Sigmoid colon (tissue), 7 donors: Measurements from ENCODE around the gene USP32. TPM values are rescaled to one million over a fixed set of nuclear protein-coding genes. Genes with fewer than 3 reads are reported as not detected.
"Not testable (repeated sequence)": the region's sequence is repeated elsewhere in the genome, so short reads cannot be mapped to it uniquely, and the experiment has no call there.

ENCODE experiments used
- DNase-seq: peaks from one replicate; pipeline ENCODE4 v3.0.0-alpha.2; 2019
- H3K27ac ChIP-seq, 4 donors: fragments of 200-600 bp; sonication (generic); one replicate each; pipeline ENCODE4 v1.5.1; 2016 to 2019; ENCODE audit warnings: mild to moderate bottlenecking in 1 of 4
- H3K27me3 ChIP-seq, 3 donors: fragments of 200-600 bp; sonication (generic); one replicate each; pipeline ENCODE4 v1.5.1; 2019; ENCODE audit warnings: mild to moderate bottlenecking in 1 of 3
- H3K36me3 ChIP-seq, 4 donors: fragments of 200-600 bp; sonication (generic); one replicate each; pipeline ENCODE4 v1.5.1; 2016 to 2019
- H3K4me1 ChIP-seq, 4 donors: fragments of 200-600 bp; sonication (generic); one replicate each; pipeline ENCODE4 v1.5.1; 2017 to 2019
- H3K4me3 ChIP-seq, 4 donors: fragments of 200-600 bp; sonication (generic); one replicate each; pipeline ENCODE4 v1.5.1; 2017 to 2019; ENCODE audit warnings: mild to moderate bottlenecking in 2 of 4, moderate library complexity in 1 of 4
- H3K9me3 ChIP-seq, 4 donors: fragments of 200-600 bp in 3 of 4; sonication (generic) in 3 of 4; one replicate each; pipeline versions ENCODE4 v1.5.1 to v1.6.1; 2013 to 2019
- CTCF ChIP-seq, 4 experiments: fragments of 450-650 bp in 3 of 4; fragments of 200-600 bp in 1 of 4; IDR thresholded peaks; one replicate each; pipeline ENCODE4 v1.5.1; 2016 to 2019; ENCODE audit warnings: antibody characterized with exemption in 4 of 4, mild to moderate bottlenecking in 3 of 4, moderate library complexity in 2 of 4
- EP300 ChIP-seq, 4 donors: sonication (generic); formaldehyde crosslinking; IDR thresholded peaks; one replicate each; pipeline ENCODE4 v1.6.1; 2017; ENCODE audit warnings: antibody characterized with exemption in 4 of 4
- POLR2A ChIP-seq, 2 donors: fragments of 450-650 bp; IDR thresholded peaks; one replicate each; pipeline ENCODE4 v1.6.1; 2016; ENCODE audit warnings: antibody characterized with exemption in 2 of 2, mild to moderate bottlenecking in 2 of 2, moderate library complexity in 2 of 2
- POLR2AphosphoS5 ChIP-seq, 4 donors: sonication (generic); formaldehyde crosslinking; IDR thresholded peaks; one replicate each; pipeline ENCODE4 v1.6.1; 2017; ENCODE audit warnings: antibody characterized with exemption in 4 of 4
- WGBS, 2 donors: extraction: QIAGEN DNeasy Blood & Tissue Kit; methylation state at CpG; one replicate each; pipeline ENCODE4 v1.1.7; 2013; 5-methylcytosine and 5-hydroxymethylcytosine counted together
- intact Hi-C: fragments of 100-400 bp; cut with DNase I; formaldehyde crosslinking; loops from one replicate; pipeline ENCODE4 v1.15.1; 2023
- polyA plus RNA-seq, 3 donors: library from polyadenylated mRNA; stranded (reverse); fragments of 200-250 nt; gene quantifications; one replicate each; pipeline ENCODE4 v1.2.3, GENCODE V29; 2013
- total RNA-seq, 4 donors: library from RNA; depleted of rRNA; stranded (reverse); fragments of >200 nt; gene quantifications; one replicate each; pipeline ENCODE4 v1.1.0, GENCODE V29; 2016
- donor health status: healthy with polysubstance abuse.
- donor health status: Bipolar disorder and iron deficiency.
- donor health status: healthy.

Gene USP32
- total and polyA plus RNA-seq, 7 donors, result 10.6 to 50.9 (median 39.6) TPM

GRCh38 chr17:60423865-60424264, 31.9 kb upstream of the USP32 start:
- DNase-seq, result no peak
- Histone ChIP-seq H3K4me1 (peaks cover 0 to 15% (median 8%) of the 10 kb centered on the region in 4 donors), H3K27ac (no peak overlapping the region), H3K27me3 (no peaks in the 10 kb centered on the region), H3K9me3 (no peaks in the 10 kb centered on the region), H3K4me3 (no peak overlapping the region), H3K36me3 (no peaks in the 10 kb centered on the region)
- TF ChIP-seq CTCF (IDR thresholded peaks at IDR 0.05) (no peak), POLR2AphosphoS5 (IDR thresholded peaks at IDR 0.05) (no peak), EP300 (IDR thresholded peaks at IDR 0.05) (no peak), POLR2A (IDR thresholded peaks at IDR 0.05) (no peak)
- intact Hi-C loops, result no loop called here
- 76 to 84% methylated on average over 3 of the region's 3 CpGs for WGBS, 2 donors

- H3K4me3 ChIP-seq, result peak within 1 kb of the TSS; percentile 38 to 55 (median 47)
Observed at GRCh38 chr17:60422162-60422665, 30.3 kb upstream of the USP32 start, which contains the start of gene CHCT1. Gene CHCT1, plus strand, starts transcription at chr17:60422489. Its CDS starts 104 bp downstream, at chr17:60422593.

GRCh38 chr17:60421273-60422161, 29.6 kb upstream of the USP32 start:
- WGBS, 2 donors, result 2 to 3% methylated on average over 66 of the region's 66 CpGs
- peak; percentile 81 for DNase-seq
- H3K36me3 ChIP-seq, result no peaks in the 10 kb centered on the region
- no peaks in the 10 kb centered on the region for H3K9me3 ChIP-seq
- intact Hi-C loops, result no loop called here
- TF ChIP-seq CTCF (IDR thresholded peaks at IDR 0.05), result peak; percentile 82 to 98 (median 90)
- no peak for TF ChIP-seq EP300 (IDR thresholded peaks at IDR 0.05)
- TF ChIP-seq POLR2AphosphoS5 (IDR thresholded peaks at IDR 0.05), result no peak
- no peak for TF ChIP-seq POLR2A (IDR thresholded peaks at IDR 0.05)
- H3K4me3 ChIP-seq, result peak overlapping the region; percentile 38 to 55 (median 47)
- no peaks in the 10 kb centered on the region for H3K27me3 ChIP-seq
- H3K4me1 ChIP-seq, result peaks cover 0 to 15% (median 8%) of the 10 kb centered on the region in 4 donors
- peak overlapping the region in 2 of 4 donors; percentile 1 to 57 for H3K27ac ChIP-seq

More at GRCh38 chr17:60422162-60422665, 30.3 kb upstream of the USP32 start, which contains the start of gene CHCT1:
- H3K36me3 ChIP-seq, result no peaks in the 10 kb centered on the region
- TF ChIP-seq POLR2AphosphoS5 (IDR thresholded peaks at IDR 0.05) (no peak), POLR2A (IDR thresholded peaks at IDR 0.05) (no peak), EP300 (IDR thresholded peaks at IDR 0.05) (no peak), CTCF (IDR thresholded peaks at IDR 0.05) (no peak)
- intact Hi-C loops, result no loop called here
- H3K27me3 ChIP-seq, result no peaks in the 10 kb centered on the region
- peaks cover 0 to 15% (median 8%) of the 10 kb centered on the region in 4 donors for H3K4me1 ChIP-seq
- no peak for DNase-seq
- peak within 1 kb of the TSS in 2 of 4 donors; percentile 1 to 57 for H3K27ac ChIP-seq
- no peaks in the 10 kb centered on the region for H3K9me3 ChIP-seq
- WGBS, 2 donors, result 75 to 82% methylated on average over 18 of the region's 18 CpGs

GRCh38 chr17:60419875-60420274, 27.9 kb upstream of the USP32 start:
- WGBS, 2 donors, result 83 to 94% methylated on average over 7 of the region's 7 CpGs
- DNase-seq, H3K36me3 ChIP-seq, H3K9me3 ChIP-seq, H3K27ac ChIP-seq, H3K27me3 ChIP-seq, intact Hi-C loops, H3K4me3 ChIP-seq: not testable (repeated sequence)
- peaks cover 0 to 15% (median 8%) of the 10 kb centered on the region in 4 donors for H3K4me1 ChIP-seq

- H3K27ac ChIP-seq, H3K4me3 ChIP-seq, H3K9me3 ChIP-seq, DNase-seq, H3K36me3 ChIP-seq, H3K27me3 ChIP-seq, intact Hi-C loops: not testable (repeated sequence)
- WGBS, 2 donors, result 84 to 88% methylated on average over 4 of the region's 4 CpGs
- H3K4me1 ChIP-seq, result peaks cover 0 to 15% (median 8%) of the 10 kb centered on the region in 4 donors
Observed at GRCh38 chr17:60419003-60419402, 27.1 kb upstream of the USP32 start.
